GM10847 (cell line): ENCODE data around the gene MPDZ.

Experiments used
- POLR2A ChIP-seq: IDR thresholded peaks from 2 replicates; pipeline ENCODE4 v1.6.1; 2011; ENCODE audit not compliant: insufficient read length; ENCODE audit errors: extremely low read depth

The MPDZ gene

DNA sequence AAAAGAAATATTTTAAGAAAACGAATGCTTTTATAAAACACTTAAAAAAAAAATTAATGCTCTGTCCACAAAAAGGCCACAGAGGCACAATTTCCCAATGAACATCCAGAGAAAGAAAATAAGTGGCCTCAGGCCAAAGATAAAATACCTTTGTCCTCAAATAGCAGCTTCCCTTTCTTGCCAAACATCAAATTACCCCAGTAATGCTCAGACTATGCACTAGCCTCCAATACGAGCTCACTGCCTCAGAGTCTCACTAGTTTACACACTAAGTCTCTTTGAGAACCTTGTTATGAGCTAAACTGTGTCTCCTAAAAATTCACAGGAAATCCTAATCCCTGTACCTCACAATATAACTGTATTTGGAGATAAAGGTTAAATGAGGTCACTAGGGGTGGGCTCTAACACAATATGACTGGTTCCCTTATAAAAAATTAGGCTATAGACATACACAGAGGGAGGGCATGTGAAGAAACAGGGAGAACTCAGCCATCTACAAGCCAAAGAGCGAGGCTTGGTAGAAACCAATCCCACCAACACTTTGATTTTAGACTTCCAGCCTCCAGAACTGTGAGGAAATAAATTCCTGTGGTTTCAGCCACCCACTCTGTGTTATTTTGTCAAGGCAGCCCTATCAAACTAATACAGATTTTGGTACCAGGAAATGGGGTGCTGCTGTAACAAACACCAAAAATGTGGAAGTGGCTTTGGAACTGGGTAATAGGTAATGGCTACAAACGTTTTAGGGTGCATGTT is 4.4 kb downstream of the MPDZ start:
- no peak for TF ChIP-seq POLR2A

DNA sequence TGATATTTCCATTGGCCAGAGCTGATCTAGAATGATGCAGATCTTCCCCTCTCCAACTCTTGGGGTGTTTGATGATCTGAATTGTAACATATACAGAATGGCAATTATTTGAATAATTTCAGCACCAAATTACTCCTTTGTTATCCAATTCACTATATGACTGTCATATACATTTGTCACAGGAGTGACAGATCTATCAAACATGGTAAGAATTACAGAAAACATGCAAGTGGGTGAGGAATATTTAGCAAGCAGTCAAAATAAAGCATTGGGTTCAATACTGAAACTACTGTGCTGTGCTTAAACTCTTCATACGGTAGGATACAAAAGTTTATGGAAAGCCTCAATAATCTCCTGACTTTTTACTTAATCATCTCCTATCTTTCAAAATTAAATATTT is 8.8 kb downstream of the MPDZ start:
- TF ChIP-seq POLR2A, result no peak

DNA sequence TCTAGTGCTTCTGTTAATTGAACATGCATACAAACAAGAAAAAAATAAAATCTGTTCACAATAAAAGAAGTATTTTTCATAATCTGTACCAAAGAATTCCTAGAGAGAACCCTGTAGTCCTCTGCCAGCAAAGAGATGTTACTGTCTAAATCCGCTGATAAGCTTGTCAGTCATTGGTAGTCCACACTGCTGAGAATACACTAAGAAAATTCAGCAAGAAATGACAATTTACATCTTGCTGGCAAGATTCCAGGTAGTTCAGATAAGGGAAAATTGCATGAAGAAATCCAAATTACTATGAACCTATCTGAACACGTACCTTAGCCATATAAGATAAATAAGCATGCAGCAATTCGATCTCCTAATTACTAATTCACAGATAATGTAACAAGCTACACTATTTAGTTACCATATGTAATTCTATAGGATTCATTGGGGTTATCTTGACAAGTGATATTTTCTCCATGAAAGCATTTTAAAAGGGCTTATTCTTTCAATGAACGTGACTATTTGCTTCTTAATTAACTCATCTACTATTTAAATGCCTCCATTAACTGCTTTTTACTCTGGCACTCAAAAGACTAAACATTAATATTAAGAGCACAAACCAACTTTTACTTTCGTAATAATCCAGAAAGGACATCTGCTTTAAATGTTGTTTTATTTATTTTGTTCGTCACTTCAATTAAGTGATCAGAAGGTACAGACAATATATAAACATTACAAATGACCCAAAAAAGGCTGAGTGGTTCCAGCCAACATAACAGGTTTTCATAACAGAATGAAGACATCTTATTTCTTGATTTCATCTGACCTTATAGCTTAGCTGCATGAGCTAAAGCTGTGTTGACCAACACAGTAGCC is 9.7 kb downstream of the MPDZ start:
- no peak for TF ChIP-seq POLR2A

DNA sequence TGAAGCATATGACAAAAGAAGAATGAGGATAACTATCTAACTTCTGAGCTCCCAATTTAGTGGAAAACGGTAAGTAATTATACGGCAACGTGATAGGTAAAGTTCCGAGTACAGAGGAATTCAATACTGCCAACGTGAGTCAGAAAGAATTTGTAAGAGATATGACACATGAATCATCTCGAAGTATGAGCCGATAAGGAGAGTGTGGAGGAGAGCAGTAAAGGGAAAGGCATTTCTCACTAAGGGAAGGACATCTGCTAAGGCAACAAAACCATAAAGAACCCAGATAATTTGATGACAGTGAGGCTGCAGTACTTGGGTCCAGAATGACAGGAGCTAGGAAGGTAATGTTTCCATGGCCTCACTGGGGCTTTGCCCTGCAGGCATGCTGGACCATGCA is 11.0 kb downstream of the MPDZ start:
- TF ChIP-seq POLR2A, result no peak

DNA sequence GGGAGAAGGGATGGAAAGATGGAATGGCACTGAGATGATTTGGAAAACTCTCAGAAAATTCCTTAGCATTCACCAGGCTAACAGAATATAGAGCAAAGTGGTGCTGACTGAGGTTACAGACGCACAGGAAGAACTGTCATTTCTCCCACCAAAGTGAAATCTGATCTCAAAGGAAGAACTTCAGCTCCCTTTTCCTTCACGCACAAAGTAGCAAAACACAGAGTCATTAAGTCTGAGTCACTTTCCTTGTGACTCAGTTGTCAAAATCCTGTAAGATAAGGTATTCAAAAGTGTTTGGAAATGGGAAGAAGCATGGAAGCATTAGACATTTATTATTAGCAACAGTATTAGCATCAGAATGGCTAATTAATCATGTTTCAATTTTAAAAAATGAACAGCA is 11.7 kb downstream of the MPDZ start:
- no peak for TF ChIP-seq POLR2A

DNA sequence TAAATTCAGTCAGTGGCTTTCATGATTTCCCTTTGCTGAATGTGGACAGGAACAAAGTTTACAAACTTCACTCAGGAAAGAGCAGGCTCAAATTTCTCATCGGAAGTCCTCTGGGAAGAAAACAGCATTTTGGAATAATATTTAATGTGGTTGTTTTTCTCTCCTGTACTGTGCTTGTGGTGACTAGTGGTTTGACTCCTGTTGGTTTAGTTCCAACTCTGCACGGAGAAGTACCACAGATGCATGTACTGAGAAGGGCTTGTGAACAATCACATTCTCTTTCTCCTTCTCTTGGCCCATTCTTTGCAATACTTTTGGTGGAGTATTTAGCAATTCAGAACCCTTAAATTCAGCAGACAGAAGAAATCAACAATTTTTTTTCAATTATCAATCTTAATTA is 13.3 kb downstream of the MPDZ start:
- no peak for TF ChIP-seq POLR2A

DNA sequence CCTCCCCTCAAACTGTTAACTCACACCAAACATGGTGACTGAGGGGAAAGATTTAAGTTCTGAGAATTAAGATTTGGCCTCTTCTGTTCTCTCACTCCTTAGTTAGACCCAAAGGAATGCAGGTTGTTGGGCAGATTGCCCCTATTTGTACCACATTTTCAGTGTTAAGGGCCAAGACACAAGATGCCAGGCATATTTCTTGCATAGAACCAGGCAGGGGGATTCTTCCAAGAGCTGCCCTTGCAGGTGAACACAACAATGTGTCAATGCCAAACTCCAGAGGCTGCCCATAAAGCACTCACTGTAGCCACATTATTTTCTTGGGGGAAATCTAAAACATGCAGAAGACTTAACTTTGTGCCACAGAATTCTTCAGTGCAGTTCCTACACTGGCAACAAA is 14.7 kb downstream of the MPDZ start:
- no peak for TF ChIP-seq POLR2A

DNA sequence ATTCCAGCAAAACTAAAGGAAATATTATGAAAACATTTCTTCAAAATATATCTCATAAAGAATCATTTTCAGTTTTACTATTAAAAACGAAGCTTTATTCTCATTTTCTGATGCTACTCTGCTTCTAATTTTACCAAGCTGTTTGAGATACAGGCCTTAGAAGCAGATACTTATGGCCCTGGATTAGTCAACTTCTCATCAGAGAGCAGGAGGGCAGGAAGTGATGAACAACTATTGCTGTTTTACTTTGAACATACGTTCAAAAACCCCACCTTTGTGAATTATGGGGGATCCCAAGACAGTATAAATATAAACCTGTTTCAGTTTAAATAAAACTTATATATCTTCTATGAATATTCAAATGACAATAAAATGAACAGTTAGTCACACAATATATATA is 16.0 kb downstream of the MPDZ start:
- no peak for TF ChIP-seq POLR2A

DNA sequence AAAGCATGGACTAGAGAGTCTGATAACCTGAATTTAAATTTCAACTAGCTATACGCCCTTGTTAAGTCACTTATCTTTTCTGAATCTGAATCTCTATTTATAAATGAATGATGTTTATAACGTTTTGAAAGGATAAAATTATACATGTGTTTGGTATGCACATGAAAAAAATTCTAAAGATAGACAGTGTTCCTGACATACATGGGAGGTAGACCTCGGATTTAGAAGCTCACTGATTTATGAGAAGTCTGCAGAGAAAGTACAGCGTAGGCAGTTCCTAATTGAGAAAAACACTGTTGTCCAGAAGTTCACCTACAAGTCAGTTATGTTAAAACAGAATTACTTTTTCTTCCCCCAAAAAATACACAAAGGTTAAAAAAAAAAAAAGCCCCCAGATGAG is 26.6 kb downstream of the MPDZ start:
- TF ChIP-seq POLR2A, result no peak

DNA sequence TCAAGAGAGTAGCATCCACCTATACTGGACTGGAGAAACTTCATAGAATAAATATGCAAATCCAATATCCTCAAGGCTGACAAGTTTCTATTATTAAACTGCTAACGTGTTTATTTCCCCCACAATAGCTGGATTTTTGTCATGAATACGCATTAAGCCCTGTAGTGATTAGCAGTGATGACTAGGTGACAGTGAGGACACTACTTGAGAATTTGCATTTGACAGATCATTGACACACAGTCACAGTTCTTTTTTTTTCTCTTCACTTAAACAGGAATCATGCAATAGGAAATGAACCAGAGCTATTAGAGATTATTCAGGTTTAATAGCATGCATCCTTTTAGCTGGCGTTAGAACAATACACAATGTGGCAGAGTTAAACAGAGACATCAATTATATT is 35.3 kb downstream of the MPDZ start:
- TF ChIP-seq POLR2A, result no peak

DNA sequence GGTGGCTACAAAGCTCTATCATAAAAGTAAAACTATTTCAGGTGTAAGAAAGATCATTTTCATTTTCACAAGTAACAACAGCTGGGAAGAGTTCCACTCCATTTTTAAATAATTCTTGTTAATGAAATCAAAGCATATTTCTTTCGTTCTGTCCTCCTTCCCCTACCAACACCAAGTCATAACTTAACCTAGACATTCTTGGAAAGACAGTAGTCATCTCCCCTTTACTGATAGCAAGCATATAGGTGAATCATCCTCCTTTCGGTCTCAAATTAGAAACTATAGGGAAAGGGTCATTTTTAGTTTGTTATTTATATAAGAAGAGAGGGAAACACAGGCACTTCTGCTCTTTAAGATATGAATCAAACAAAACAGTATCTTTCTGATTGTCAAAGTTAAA is 38.2 kb downstream of the MPDZ start:
- no peak for TF ChIP-seq POLR2A

DNA sequence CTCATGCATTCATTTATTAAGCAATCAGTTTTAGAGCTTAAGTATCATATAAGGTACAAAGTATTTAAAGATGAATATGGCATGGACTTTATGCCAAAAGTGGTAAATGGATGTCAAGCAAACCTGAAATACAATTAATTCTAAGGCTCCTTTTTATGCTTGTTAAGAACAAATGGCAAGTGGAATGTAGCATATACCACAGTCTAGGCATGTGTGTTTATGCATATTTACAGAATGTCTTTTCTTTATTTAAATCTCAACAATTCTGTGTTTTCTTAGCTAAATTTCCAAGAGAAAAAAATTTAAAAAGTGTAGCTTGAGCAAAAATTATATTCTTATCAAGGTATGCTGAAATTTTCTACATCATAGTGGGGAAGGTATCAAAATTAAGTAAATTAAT is 39.8 kb downstream of the MPDZ start:
- no peak for TF ChIP-seq POLR2A

DNA sequence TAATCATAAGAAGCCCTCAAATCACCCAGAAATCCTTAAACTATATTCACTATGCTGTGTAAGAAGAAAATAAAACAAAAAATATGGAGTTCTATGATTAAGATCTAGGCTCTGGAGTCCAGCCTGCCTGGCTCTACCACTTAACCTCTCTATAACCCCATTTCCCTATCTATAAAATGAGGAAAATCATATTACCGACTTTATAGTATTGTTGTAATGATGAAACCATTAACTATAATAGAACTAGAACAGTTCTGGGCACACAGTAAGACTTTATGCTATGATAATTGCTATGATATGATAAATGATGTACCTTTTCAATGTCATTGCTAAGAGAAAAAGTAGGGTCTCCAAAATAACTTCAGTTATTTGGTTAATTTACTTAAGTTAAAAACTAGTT is 40.3 kb downstream of the MPDZ start:
- no peak for TF ChIP-seq POLR2A

DNA sequence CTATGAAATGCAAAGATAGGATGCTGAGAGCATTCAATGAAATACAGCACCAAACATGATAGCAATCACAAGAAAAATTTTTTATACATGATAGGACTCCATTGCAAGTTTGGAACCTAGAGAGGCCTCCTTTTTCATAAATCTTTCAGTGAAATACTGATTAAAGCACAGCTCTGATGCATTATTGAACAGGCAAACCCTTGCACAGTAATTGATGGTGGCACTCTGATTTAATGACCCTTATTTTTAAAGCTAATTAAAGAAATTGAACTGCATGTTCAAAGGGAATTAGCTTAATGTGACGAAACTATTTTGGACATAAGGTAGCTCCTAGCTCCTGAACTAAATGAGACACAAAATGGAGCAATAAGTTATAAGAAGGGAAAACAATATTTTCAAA is 44.6 kb downstream of the MPDZ start:
- TF ChIP-seq POLR2A, result no peak

DNA sequence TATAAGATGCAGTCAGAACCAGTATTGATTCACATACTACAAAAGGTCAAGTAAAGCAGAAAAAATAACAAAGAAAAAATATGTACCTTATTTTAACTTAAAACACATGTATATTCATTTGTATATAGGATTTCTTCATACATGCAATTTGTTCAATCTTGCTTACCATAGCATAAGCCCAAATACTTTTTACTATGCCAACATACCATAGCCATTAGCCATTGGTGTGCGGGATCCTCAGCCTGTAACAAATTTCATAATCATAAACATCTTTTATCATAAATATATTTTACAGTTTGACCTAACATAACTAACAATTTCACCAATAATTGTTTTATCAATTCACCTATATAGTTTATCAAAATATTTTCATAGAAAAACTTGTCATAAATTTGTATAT is 51.1 kb downstream of the MPDZ start:
- no peak for TF ChIP-seq POLR2A

DNA sequence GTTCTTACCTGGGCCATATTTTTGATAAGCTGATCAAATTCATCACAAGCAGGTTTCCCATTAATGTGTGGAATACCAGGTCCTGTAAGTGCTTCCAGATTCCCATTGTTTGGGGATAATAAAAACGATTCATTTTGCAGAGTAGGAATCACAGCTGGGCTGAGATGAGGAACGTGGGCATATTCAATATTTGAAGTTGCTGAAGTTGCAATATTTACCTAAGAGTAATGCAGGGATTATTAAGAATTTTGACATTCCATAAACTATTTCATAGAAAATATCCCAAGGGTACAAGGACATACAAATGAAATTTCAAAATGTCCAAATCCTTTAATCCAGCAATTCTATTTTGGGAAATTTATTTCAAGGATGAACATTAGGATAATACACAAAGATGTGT is 55.1 kb downstream of the MPDZ start:
- TF ChIP-seq POLR2A, result no peak

DNA sequence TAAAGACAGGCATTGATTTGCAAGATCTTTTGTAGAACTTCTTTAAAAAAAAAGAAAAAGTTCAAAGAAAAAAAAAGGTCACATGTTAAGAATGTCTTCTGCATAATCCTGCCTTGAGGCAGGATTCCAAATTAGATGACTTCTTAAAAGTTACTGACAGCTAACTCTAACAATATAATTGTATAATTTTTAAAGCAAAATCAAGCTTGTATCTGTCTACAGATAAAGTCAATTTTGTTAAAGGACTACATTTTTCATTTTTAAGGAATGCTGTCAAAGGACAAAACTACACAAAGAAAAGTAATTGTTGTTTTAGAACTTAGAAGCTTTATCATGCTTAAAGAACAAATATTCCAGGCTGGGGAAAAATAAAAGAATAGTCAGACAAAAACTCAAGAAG is 57.8 kb downstream of the MPDZ start:
- TF ChIP-seq POLR2A, result no peak

DNA sequence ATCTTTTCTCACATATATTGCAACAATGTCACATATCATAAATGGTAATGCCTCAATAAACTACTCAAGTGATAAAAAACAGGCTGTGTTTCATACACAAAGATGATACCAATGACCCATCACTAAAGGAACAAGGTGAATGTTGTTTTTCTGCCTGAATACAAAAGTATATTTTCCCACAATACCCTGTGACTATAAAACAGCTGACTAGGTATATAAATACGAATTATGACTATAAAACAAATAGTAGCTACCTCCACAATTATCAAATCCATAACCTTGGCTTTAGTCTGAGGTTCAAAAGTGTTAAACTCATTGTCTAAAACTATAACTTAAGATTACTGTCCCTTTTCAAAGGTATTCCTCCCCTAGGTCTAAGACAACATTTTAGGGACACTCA is 58.7 kb downstream of the MPDZ start:
- TF ChIP-seq POLR2A, result no peak
